ENCODE data around the gene COA1. TPM values are rescaled to one million over a fixed set of nuclear protein-coding genes. Genes with fewer than 3 reads are reported as not detected.
"Not testable (repeated sequence)": the region's sequence is repeated elsewhere in the genome, so short reads cannot be mapped to it uniquely, and the experiment has no call there.

COA1 gene
- total and polyA plus RNA-seq, 2 donors = 71.5 to 89.2 TPM

DNA sequence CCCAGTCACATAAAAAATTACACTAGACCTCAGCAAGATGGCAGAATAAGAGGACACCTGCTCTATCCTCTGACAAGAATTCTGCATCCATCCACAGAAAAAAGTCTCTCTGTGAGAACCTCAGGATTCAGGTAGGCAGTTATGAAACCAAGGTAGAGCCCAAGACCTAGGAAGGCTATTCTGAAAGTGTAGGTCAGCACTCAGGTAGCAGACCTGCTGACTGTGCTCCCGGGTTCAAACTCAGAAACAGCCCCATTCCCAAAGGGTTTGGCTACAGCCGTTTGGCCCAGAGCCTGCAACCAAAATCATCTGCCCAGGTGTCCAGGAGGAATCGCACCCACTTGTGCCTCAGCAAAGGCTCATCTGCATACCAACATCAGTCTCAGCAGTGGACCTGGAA lies 37.7 kb downstream of the COA1 start:
- H3K27me3 ChIP-seq (ENCODE audit: control insufficient read depth in 2 of 2, insufficient read depth in 1 of 2, low read length in 1 of 2) = no peaks in the 10 kb centered on the region
- DNase-seq (ENCODE audit: low read depth in 6 of 9, low spot score in 9 of 9) = no peak
- no peak overlapping the region for H3K27ac ChIP-seq (ENCODE audit: low read depth in 1 of 2, low read length in 1 of 2)
- no peaks in the 10 kb centered on the region for H3K36me3 ChIP-seq (ENCODE audit: control insufficient read depth in 2 of 2, insufficient read depth in 2 of 2, low read length in 1 of 2)
- WGBS = 97% methylated on average over 3 of the region's 3 CpGs
- no peaks in the 10 kb centered on the region for H3K9me3 ChIP-seq (ENCODE audit: control insufficient read depth in 2 of 2, insufficient read depth in 1 of 2, low read length in 1 of 2)
- H3K4me3 ChIP-seq (ENCODE audit: low read length in 2 of 2) = no peak overlapping the region
- no peaks in the 10 kb centered on the region for H3K4me1 ChIP-seq (ENCODE audit: control insufficient read depth in 2 of 2, insufficient read depth in 2 of 2, low read length in 2 of 2)

DNA sequence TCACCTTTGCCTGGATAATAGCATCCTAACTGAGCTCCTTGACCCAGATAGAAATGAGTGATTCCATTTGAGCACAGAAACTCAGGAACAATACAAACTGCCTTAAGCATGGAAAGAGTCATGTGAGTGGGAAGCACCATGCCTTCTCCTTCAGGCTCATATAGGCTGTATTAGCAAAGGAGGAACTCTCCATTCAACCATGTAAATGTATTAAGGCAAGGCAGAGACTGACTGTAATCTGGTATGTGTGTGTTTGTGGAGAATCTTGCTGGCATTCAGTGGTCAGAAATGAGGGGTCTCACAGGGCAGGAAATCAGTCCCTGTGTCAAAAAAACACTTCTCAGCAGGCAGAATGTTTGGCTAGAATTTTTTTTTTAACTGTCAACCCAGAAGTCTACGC lies 40.2 kb downstream of the COA1 start:
- no peak for DNase-seq (ENCODE audit: low read depth in 6 of 9, low spot score in 9 of 9)
- Histone ChIP-seq H3K9me3 (ENCODE audit: control insufficient read depth in 2 of 2, insufficient read depth in 1 of 2, low read length in 1 of 2) (no peaks in the 10 kb centered on the region), H3K27me3 (ENCODE audit: control insufficient read depth in 2 of 2, insufficient read depth in 1 of 2, low read length in 1 of 2) (no peaks in the 10 kb centered on the region), H3K4me1 (ENCODE audit: control insufficient read depth in 2 of 2, insufficient read depth in 2 of 2, low read length in 2 of 2) (no peaks in the 10 kb centered on the region), H3K27ac (ENCODE audit: low read depth in 1 of 2, low read length in 1 of 2) (no peak overlapping the region), H3K36me3 (ENCODE audit: control insufficient read depth in 2 of 2, insufficient read depth in 2 of 2, low read length in 1 of 2) (no peaks in the 10 kb centered on the region), H3K4me3 (ENCODE audit: low read length in 2 of 2) (no peak overlapping the region)
- WGBS = 87% methylated on average over 1 of the region's 1 CpG

GRCh38 chr7:43687866-43688265 lies 41.5 kb downstream of the COA1 start:
- H3K27me3 ChIP-seq (ENCODE audit: control insufficient read depth in 2 of 2, insufficient read depth in 1 of 2, low read length in 1 of 2); DNase-seq (ENCODE audit: low read depth in 6 of 9, low spot score in 9 of 9); H3K4me1 ChIP-seq (ENCODE audit: control insufficient read depth in 2 of 2, insufficient read depth in 2 of 2, low read length in 2 of 2); H3K36me3 ChIP-seq (ENCODE audit: control insufficient read depth in 2 of 2, insufficient read depth in 2 of 2, low read length in 1 of 2); H3K27ac ChIP-seq (ENCODE audit: low read depth in 1 of 2, low read length in 1 of 2); H3K9me3 ChIP-seq (ENCODE audit: control insufficient read depth in 2 of 2, insufficient read depth in 1 of 2, low read length in 1 of 2); H3K4me3 ChIP-seq (ENCODE audit: low read length in 2 of 2): not testable (repeated sequence)
- WGBS = over 99% methylated on average over 4 of the region's 4 CpGs

DNA sequence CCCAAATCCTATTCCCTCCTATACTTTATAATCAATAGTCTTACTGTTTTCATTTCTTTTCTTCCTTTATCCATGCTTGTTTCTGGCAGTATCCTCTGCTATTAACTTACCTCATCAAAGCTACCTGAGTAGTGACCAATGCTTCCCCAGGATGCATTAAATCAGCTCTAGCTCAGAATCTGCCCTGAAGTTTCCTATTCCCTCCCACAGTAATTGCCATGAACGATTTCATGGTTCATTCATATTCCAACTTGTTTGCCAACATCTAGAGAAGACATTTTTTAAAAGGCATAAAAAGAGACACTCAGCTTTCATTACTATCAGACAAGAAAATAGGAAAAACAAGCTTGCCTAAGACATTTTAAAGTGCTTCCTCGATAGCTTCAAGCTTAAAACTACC lies 42.3 kb downstream of the COA1 start:
- Histone ChIP-seq H3K27ac (ENCODE audit: low read depth in 1 of 2, low read length in 1 of 2) (no peak overlapping the region), H3K4me3 (ENCODE audit: low read length in 2 of 2) (no peak overlapping the region), H3K9me3 (ENCODE audit: control insufficient read depth in 2 of 2, insufficient read depth in 1 of 2, low read length in 1 of 2) (no peaks in the 10 kb centered on the region), H3K4me1 (ENCODE audit: control insufficient read depth in 2 of 2, insufficient read depth in 2 of 2, low read length in 2 of 2) (no peaks in the 10 kb centered on the region), H3K36me3 (ENCODE audit: control insufficient read depth in 2 of 2, insufficient read depth in 2 of 2, low read length in 1 of 2) (no peaks in the 10 kb centered on the region), H3K27me3 (ENCODE audit: control insufficient read depth in 2 of 2, insufficient read depth in 1 of 2, low read length in 1 of 2) (no peaks in the 10 kb centered on the region)
- DNase-seq (ENCODE audit: low read depth in 6 of 9, low spot score in 9 of 9) = no peak
- 92% methylated on average over 2 of the region's 2 CpGs for WGBS

DNA sequence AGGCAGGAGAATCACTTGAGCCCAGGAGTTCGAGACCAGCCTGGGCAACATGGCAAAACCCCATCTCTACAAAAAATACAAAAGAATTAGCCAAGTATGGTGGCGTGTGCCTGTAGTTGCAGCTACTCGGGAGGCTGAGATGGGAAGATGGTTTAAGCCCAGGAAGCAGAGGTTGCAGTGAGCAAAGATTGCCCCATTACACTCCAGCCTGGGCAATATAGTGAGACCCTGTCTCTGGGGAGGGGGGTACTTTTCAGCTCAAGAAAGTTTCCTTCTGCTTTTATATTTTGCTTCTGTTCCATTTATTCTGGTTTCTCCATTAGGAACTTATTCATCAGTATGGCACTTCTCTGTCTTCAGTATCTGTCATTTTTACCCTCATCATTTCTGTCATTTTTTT lies 48.6 kb downstream of the COA1 start:
- WGBS = 95% methylated on average over 3 of the region's 3 CpGs

DNA sequence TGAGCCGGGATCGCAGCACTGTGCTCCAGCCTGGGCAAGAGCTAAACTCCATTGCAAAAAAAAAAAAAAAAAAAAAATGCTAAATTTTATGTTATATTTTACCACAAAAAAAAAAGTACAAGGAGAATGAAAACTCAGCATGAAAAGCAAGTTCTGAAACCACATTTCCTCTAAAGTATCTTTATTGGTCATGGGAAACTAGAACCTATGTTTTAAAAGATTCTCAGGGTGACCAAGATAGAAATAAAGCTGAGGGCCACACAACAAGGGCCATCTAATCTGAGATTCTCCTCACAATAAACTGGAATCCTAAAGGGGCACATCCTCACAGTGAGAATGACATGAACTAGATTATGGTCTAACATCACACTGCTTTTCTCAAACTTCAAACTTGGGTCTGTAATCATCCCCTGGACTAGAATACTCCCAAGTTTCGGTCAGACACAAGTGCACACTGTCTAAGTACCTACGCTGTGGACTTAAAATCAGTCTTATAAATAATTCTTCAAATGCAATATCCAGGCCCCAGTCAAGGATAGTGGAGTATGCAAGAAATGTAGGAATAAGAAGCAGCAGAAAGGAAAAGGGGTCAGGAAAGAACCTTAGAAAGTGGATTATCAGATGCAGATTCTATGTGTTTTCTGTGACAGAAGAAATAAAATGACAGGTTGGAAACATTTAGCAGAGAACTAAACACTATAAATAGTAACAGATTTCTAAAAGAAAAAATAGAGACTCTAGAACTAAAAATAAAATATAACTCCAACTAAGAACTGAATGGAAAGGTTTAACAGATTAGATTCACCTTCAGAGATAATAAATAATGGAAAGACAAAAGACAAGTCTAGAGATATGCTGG lies 49.9 kb downstream of the COA1 start:
- Histone ChIP-seq H3K27ac (ENCODE audit: low read depth in 1 of 2, low read length in 1 of 2) (peak overlapping the region in 1 of 2 donors; percentile 36), H3K9me3 (ENCODE audit: control insufficient read depth in 2 of 2, insufficient read depth in 1 of 2, low read length in 1 of 2) (no peaks in the 10 kb centered on the region), H3K36me3 (ENCODE audit: control insufficient read depth in 2 of 2, insufficient read depth in 2 of 2, low read length in 1 of 2) (no peaks in the 10 kb centered on the region), H3K27me3 (ENCODE audit: control insufficient read depth in 2 of 2, insufficient read depth in 1 of 2, low read length in 1 of 2) (no peaks in the 10 kb centered on the region), H3K4me3 (ENCODE audit: low read length in 2 of 2) (no peak overlapping the region), H3K4me1 (ENCODE audit: control insufficient read depth in 2 of 2, insufficient read depth in 2 of 2, low read length in 2 of 2) (no peaks in the 10 kb centered on the region)
- peak in 1 of 9 donors; percentile 18 for DNase-seq (ENCODE audit: low read depth in 6 of 9, low spot score in 9 of 9)
- WGBS = 96% methylated on average over 4 of the region's 4 CpGs

More for the DNA sequence above, 48.6 kb downstream of the COA1 start:
- Histone ChIP-seq H3K4me1 (ENCODE audit: control insufficient read depth in 2 of 2, insufficient read depth in 2 of 2, low read length in 2 of 2) (no peaks in the 10 kb centered on the region), H3K27me3 (ENCODE audit: control insufficient read depth in 2 of 2, insufficient read depth in 1 of 2, low read length in 1 of 2) (no peaks in the 10 kb centered on the region), H3K27ac (ENCODE audit: low read depth in 1 of 2, low read length in 1 of 2) (no peak overlapping the region), H3K4me3 (ENCODE audit: low read length in 2 of 2) (no peak overlapping the region), H3K36me3 (ENCODE audit: control insufficient read depth in 2 of 2, insufficient read depth in 2 of 2, low read length in 1 of 2) (no peaks in the 10 kb centered on the region), H3K9me3 (ENCODE audit: control insufficient read depth in 2 of 2, insufficient read depth in 1 of 2, low read length in 1 of 2) (no peaks in the 10 kb centered on the region)
- DNase-seq (ENCODE audit: low read depth in 6 of 9, low spot score in 9 of 9) = no peak

GRCh38 chr7:43678315-43678714 lies 51.0 kb downstream of the COA1 start:
- Histone ChIP-seq H3K27ac (ENCODE audit: low read depth in 1 of 2, low read length in 1 of 2) (no peak overlapping the region), H3K4me3 (ENCODE audit: low read length in 2 of 2) (no peak overlapping the region), H3K4me1 (ENCODE audit: control insufficient read depth in 2 of 2, insufficient read depth in 2 of 2, low read length in 2 of 2) (no peaks in the 10 kb centered on the region), H3K36me3 (ENCODE audit: control insufficient read depth in 2 of 2, insufficient read depth in 2 of 2, low read length in 1 of 2) (no peaks in the 10 kb centered on the region), H3K9me3 (ENCODE audit: control insufficient read depth in 2 of 2, insufficient read depth in 1 of 2, low read length in 1 of 2) (no peaks in the 10 kb centered on the region), H3K27me3 (ENCODE audit: control insufficient read depth in 2 of 2, insufficient read depth in 1 of 2, low read length in 1 of 2) (no peaks in the 10 kb centered on the region)
- 97% methylated on average over 1 of the region's 1 CpG for WGBS
- DNase-seq (ENCODE audit: low read depth in 6 of 9, low spot score in 9 of 9) = no peak

GRCh38 chr7:43677864-43678263 lies 51.5 kb downstream of the COA1 start:
- Histone ChIP-seq H3K27ac (ENCODE audit: low read depth in 1 of 2, low read length in 1 of 2) (no peak overlapping the region), H3K36me3 (ENCODE audit: control insufficient read depth in 2 of 2, insufficient read depth in 2 of 2, low read length in 1 of 2) (no peaks in the 10 kb centered on the region), H3K4me1 (ENCODE audit: control insufficient read depth in 2 of 2, insufficient read depth in 2 of 2, low read length in 2 of 2) (no peaks in the 10 kb centered on the region), H3K4me3 (ENCODE audit: low read length in 2 of 2) (no peak overlapping the region), H3K9me3 (ENCODE audit: control insufficient read depth in 2 of 2, insufficient read depth in 1 of 2, low read length in 1 of 2) (no peaks in the 10 kb centered on the region), H3K27me3 (ENCODE audit: control insufficient read depth in 2 of 2, insufficient read depth in 1 of 2, low read length in 1 of 2) (no peaks in the 10 kb centered on the region)
- no peak for DNase-seq (ENCODE audit: low read depth in 6 of 9, low spot score in 9 of 9)

DNA sequence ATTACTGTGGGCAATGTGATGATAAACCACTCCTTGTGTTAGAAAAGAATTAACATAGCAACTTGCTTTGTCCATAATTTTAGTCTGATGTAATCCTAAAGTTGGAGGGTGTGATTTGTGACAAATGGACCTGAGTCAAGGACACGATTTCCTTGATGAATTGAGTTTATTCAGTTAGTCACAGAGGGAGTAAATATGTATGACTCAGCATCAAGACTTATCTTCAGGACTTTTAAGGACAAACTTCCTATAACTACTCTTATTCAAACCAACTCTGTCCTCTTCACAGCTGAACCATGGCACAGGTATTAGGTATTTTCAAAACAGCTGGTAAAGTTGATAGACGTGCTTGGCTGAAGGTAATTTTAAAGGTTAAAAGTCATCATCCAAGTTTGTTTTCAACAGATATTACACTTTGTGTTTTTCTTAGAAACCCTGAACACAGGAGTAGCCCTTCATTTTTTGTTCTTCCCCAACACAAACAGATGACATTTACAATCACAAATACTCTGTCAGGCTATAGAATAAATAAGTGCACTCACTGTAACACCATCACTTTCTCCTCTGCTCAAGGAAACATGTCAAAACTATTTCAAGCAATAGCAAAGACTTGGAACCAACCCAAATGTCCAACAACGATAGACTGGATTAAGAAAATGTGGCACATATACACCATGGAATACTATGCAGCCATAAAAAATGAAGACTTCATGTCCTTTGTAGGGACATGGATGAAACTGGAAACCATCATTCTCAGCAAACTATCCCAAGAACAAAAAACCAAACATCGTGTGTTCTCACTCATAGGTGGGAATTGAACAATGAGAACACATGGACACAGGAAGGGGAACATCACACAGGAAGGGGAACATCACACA lies 54.5 kb downstream of the COA1 start:
- H3K27me3 ChIP-seq (ENCODE audit: control insufficient read depth in 2 of 2, insufficient read depth in 1 of 2, low read length in 1 of 2) = no peaks in the 10 kb centered on the region
- H3K27ac ChIP-seq (ENCODE audit: low read depth in 1 of 2, low read length in 1 of 2) = no peak overlapping the region
- peaks cover 0 to 4% of the 10 kb centered on the region in 2 donors for H3K9me3 ChIP-seq (ENCODE audit: control insufficient read depth in 2 of 2, insufficient read depth in 1 of 2, low read length in 1 of 2)
- no peaks in the 10 kb centered on the region for H3K4me1 ChIP-seq (ENCODE audit: control insufficient read depth in 2 of 2, insufficient read depth in 2 of 2, low read length in 2 of 2)
- WGBS = 71% methylated on average over 4 of the region's 4 CpGs
- DNase-seq (ENCODE audit: low read depth in 6 of 9, low spot score in 9 of 9) = no peak
- H3K36me3 ChIP-seq (ENCODE audit: control insufficient read depth in 2 of 2, insufficient read depth in 2 of 2, low read length in 1 of 2) = no peaks in the 10 kb centered on the region
- H3K4me3 ChIP-seq (ENCODE audit: low read length in 2 of 2) = no peak overlapping the region

All from thymus (tissue), 11 donors.